ENCODE results near the gene PRPF18. TPM values are rescaled to one million over a fixed set of nuclear protein-coding genes. Genes with fewer than 3 reads are reported as not detected.

Gene PRPF18
- total RNA-seq, 1 experiment from 2014 or later = 31.0 TPM

- DNase-seq = no peak
- Histone ChIP-seq H3K4me3 (no peak overlapping the region), H3K27ac (no peak overlapping the region)
Observed at GRCh38 chr10:13621931-13622330, 35.2 kb downstream of the PRPF18 start.

GRCh38 chr10:13624630-13625029, 37.9 kb downstream of the PRPF18 start:
- no peak for DNase-seq
- Histone ChIP-seq H3K4me3 (no peak overlapping the region), H3K4me1 (no peaks in the 10 kb centered on the region), H3K9me3 (replicated peaks) (no peaks in the 10 kb centered on the region), H3K36me3 (peaks cover 9% of the 10 kb centered on the region; the same call in 1 of the 2 replicates), H3K27ac (no peak overlapping the region), H3K27me3 (no peaks in the 10 kb centered on the region)

More at GRCh38 chr10:13621931-13622330, 35.2 kb downstream of the PRPF18 start:
- no peaks in the 10 kb centered on the region for H3K27me3 ChIP-seq
- H3K9me3 ChIP-seq (replicated peaks) = no peaks in the 10 kb centered on the region
- H3K4me1 ChIP-seq = peaks cover under 1% of the 10 kb centered on the region; the same call in 1 of the 2 replicates
- H3K36me3 ChIP-seq = peaks cover 3% of the 10 kb centered on the region

- Histone ChIP-seq H3K4me1 (no peaks in the 10 kb centered on the region), H3K27me3 (no peaks in the 10 kb centered on the region), H3K9me3 (replicated peaks) (no peaks in the 10 kb centered on the region), H3K4me3 (no peak overlapping the region), H3K36me3 (peaks cover 16% of the 10 kb centered on the region), H3K27ac (no peak overlapping the region)
- no peak for DNase-seq
Observed at GRCh38 chr10:13627459-13628310, 40.9 kb downstream of the PRPF18 start.

- Histone ChIP-seq H3K36me3 (peaks cover 16% of the 10 kb centered on the region), H3K4me1 (no peaks in the 10 kb centered on the region), H3K27me3 (no peaks in the 10 kb centered on the region), H3K27ac (no peak overlapping the region), H3K9me3 (replicated peaks) (no peaks in the 10 kb centered on the region), H3K4me3 (no peak overlapping the region)
- no peak for DNase-seq
Observed at GRCh38 chr10:13628661-13629060, 41.9 kb downstream of the PRPF18 start.

- no peak for DNase-seq
- no peaks in the 10 kb centered on the region for H3K4me1 ChIP-seq
- H3K4me3 ChIP-seq = no peak overlapping the region
- no peaks in the 10 kb centered on the region for H3K9me3 ChIP-seq (replicated peaks)
- no peaks in the 10 kb centered on the region for H3K27me3 ChIP-seq
- no peak overlapping the region for H3K27ac ChIP-seq
- H3K36me3 ChIP-seq = peaks cover 16% of the 10 kb centered on the region
Observed at GRCh38 chr10:13629116-13629515, 42.4 kb downstream of the PRPF18 start.

- no peaks in the 10 kb centered on the region for H3K9me3 ChIP-seq (replicated peaks)
- peaks cover 16% of the 10 kb centered on the region for H3K36me3 ChIP-seq
- H3K27me3 ChIP-seq = no peaks in the 10 kb centered on the region
- H3K4me1 ChIP-seq = no peaks in the 10 kb centered on the region
- DNase-seq = no peak
- H3K4me3 ChIP-seq = no peak overlapping the region
- no peak overlapping the region for H3K27ac ChIP-seq
Observed at GRCh38 chr10:13630231-13630630, 43.5 kb downstream of the PRPF18 start.

GRCh38 chr10:13631594-13631993, 44.8 kb downstream of the PRPF18 start:
- Histone ChIP-seq H3K36me3 (peaks cover 16% of the 10 kb centered on the region), H3K4me3 (no peak overlapping the region), H3K27me3 (no peaks in the 10 kb centered on the region), H3K27ac (no peak overlapping the region), H3K4me1 (no peaks in the 10 kb centered on the region), H3K9me3 (replicated peaks) (no peaks in the 10 kb centered on the region)
- DNase-seq = no peak

GRCh38 chr10:13632440-13632839, 45.7 kb downstream of the PRPF18 start:
- no peaks in the 10 kb centered on the region for H3K4me1 ChIP-seq
- no peak overlapping the region for H3K4me3 ChIP-seq
- no peaks in the 10 kb centered on the region for H3K9me3 ChIP-seq (replicated peaks)
- no peaks in the 10 kb centered on the region for H3K27me3 ChIP-seq
- peaks cover 16% of the 10 kb centered on the region for H3K36me3 ChIP-seq
- no peak overlapping the region for H3K27ac ChIP-seq
- DNase-seq = no peak

GRCh38 chr10:13632884-13633440, 46.2 kb downstream of the PRPF18 start:
- Histone ChIP-seq H3K36me3 (peaks cover 16% of the 10 kb centered on the region), H3K4me3 (no peak overlapping the region), H3K27me3 (no peaks in the 10 kb centered on the region), H3K27ac (no peak overlapping the region), H3K9me3 (replicated peaks) (no peaks in the 10 kb centered on the region), H3K4me1 (no peaks in the 10 kb centered on the region)
- DNase-seq = no peak

- H3K27ac ChIP-seq = no peak overlapping the region
- no peaks in the 10 kb centered on the region for H3K27me3 ChIP-seq
- no peaks in the 10 kb centered on the region for H3K4me1 ChIP-seq
- no peaks in the 10 kb centered on the region for H3K9me3 ChIP-seq (replicated peaks)
- DNase-seq = no peak
- H3K36me3 ChIP-seq = peaks cover 10% of the 10 kb centered on the region
- H3K4me3 ChIP-seq = no peak overlapping the region
Observed at GRCh38 chr10:13633689-13634088, 46.9 kb downstream of the PRPF18 start.

GRCh38 chr10:13634207-13634606, 47.4 kb downstream of the PRPF18 start:
- Histone ChIP-seq H3K4me3 (no peak overlapping the region), H3K9me3 (replicated peaks) (no peaks in the 10 kb centered on the region), H3K27ac (no peak overlapping the region), H3K4me1 (no peaks in the 10 kb centered on the region), H3K27me3 (no peaks in the 10 kb centered on the region), H3K36me3 (peaks cover 8% of the 10 kb centered on the region)
- no peak for DNase-seq

- no peak for DNase-seq
- no peak overlapping the region for H3K27ac ChIP-seq
- no peaks in the 10 kb centered on the region for H3K4me1 ChIP-seq
- no peak overlapping the region for H3K4me3 ChIP-seq
- H3K27me3 ChIP-seq = no peaks in the 10 kb centered on the region
- no peaks in the 10 kb centered on the region; the same call in 1 of the 2 replicates for H3K9me3 ChIP-seq (replicated peaks)
- H3K36me3 ChIP-seq = no peaks in the 10 kb centered on the region; the same call in 1 of the 2 replicates
Observed at GRCh38 chr10:13636776-13637175, 50.0 kb downstream of the PRPF18 start.

- H3K27ac ChIP-seq = no peak overlapping the region
- H3K4me3 ChIP-seq = no peak overlapping the region
Observed at GRCh38 chr10:13637303-13637856, 50.6 kb downstream of the PRPF18 start.

GRCh38 chr10:13637894-13638293, 51.1 kb downstream of the PRPF18 start:
- no peaks in the 10 kb centered on the region; the same call in 1 of the 2 replicates for H3K36me3 ChIP-seq
- H3K27ac ChIP-seq = no peak overlapping the region
- no peaks in the 10 kb centered on the region for H3K27me3 ChIP-seq
- no peak for DNase-seq
- H3K4me3 ChIP-seq = no peak overlapping the region
- H3K4me1 ChIP-seq = no peaks in the 10 kb centered on the region
- H3K9me3 ChIP-seq (replicated peaks) = no peaks in the 10 kb centered on the region; the same call in 1 of the 2 replicates

More at GRCh38 chr10:13637303-13637856, 50.6 kb downstream of the PRPF18 start:
- no peaks in the 10 kb centered on the region; the same call in 1 of the 2 replicates for H3K9me3 ChIP-seq (replicated peaks)
- H3K27me3 ChIP-seq = no peaks in the 10 kb centered on the region
- H3K36me3 ChIP-seq = no peaks in the 10 kb centered on the region; the same call in 1 of the 2 replicates
- no peak for DNase-seq
- no peaks in the 10 kb centered on the region for H3K4me1 ChIP-seq

- DNase-seq = no peak
- H3K4me1 ChIP-seq = no peaks in the 10 kb centered on the region
- peaks cover 13% of the 10 kb centered on the region; the same call in 1 of the 2 replicates for H3K36me3 ChIP-seq
Observed at GRCh38 chr10:13642293-13642692, 55.5 kb downstream of the PRPF18 start.

More at GRCh38 chr10:13642293-13642692, 55.5 kb downstream of the PRPF18 start:
- H3K9me3 ChIP-seq (replicated peaks) = no peaks in the 10 kb centered on the region; the same call in 1 of the 2 replicates
- H3K27ac ChIP-seq = no peak overlapping the region
- H3K27me3 ChIP-seq = no peaks in the 10 kb centered on the region
- no peak overlapping the region for H3K4me3 ChIP-seq

All from SJCRH30 (cell line).